ENCODE data around the gene CPA4.

The CPA4 gene

DNA sequence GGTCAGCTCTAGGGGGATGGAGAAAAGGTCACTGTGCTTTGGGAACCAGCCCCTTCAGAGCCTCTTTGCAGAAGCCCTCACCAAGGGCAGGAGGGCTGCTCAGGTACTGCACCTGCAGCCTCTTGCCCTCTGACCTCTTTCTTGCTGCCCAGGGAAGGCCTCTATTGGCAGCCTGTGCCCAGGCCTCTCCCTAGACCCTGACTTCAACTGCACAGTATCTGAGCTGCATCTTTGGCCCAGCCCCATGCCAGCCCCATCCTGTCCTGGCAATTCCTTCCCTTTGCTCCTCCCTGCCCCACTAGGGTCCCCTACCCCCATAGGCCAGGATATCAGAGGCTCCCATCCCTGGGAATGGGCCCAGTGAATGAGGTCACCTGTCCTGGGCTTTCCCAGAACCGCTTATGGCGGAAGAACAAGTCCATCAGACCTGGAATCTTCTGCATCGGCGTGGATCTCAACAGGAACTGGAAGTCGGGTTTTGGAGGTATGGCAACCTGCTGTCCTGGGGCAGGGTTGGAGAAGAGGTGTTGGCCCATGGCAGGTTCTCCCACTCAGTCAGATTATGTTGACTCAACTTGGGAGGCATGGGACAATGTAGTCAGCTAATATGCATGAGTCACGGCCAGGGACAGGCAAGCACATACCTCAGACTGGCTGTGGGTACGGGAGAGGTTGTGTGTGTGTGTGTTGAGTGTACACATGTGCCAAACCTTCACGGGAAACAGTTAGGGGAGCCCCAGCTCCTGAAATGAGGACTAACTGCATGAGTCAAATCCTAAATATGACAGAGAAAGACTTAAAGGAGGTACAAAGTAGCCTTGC lies 70.3 kb downstream of the CPA4 start:
- peak in 2 of 4 experiments; percentile 25 to 52 for DNase-seq (ENCODE audit: low read depth in 4 of 4, low spot score in 1 of 4)

DNA sequence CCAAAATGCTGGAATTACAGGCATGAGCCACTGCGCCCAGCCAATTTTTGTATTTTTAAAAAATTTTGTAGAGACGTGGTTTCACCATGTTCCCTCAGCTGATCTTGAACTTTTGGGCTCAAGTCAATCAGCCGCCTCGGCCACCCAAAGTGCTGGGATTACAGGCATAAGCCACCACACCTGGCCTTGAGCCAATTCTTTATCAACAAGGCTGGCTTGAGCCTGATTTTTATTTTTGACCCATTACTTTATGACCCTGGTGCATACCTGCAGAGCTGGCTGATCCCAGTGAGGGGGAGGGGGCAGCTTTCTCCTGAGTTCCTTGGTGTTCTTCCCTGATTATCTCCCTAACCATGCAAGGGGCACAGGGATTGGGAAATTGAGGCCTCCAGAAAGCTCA lies 71.5 kb downstream of the CPA4 start:
- DNase-seq (ENCODE audit: low read depth in 4 of 4, low spot score in 1 of 4) = no peak

DNA sequence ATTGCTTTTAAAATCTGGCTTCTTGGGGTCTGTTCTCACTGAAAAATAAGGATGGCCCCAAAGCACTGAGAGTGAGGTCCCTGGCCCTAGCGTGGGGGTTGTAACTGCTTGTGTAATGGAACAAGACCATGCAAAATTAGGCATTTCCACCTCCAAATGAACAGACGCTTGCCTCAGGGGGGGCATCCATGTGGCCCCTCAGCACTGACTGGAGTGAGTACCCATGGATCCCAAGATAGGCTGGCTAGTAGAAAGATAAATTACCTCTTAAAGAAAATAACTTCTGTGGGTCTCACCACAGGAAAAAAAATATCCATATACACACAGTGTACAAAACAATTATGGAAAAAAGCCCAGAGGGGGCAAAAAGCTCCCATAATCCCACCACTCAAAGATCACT lies 72.1 kb downstream of the CPA4 start:
- no peak for DNase-seq (ENCODE audit: low read depth in 4 of 4, low spot score in 1 of 4)

DNA sequence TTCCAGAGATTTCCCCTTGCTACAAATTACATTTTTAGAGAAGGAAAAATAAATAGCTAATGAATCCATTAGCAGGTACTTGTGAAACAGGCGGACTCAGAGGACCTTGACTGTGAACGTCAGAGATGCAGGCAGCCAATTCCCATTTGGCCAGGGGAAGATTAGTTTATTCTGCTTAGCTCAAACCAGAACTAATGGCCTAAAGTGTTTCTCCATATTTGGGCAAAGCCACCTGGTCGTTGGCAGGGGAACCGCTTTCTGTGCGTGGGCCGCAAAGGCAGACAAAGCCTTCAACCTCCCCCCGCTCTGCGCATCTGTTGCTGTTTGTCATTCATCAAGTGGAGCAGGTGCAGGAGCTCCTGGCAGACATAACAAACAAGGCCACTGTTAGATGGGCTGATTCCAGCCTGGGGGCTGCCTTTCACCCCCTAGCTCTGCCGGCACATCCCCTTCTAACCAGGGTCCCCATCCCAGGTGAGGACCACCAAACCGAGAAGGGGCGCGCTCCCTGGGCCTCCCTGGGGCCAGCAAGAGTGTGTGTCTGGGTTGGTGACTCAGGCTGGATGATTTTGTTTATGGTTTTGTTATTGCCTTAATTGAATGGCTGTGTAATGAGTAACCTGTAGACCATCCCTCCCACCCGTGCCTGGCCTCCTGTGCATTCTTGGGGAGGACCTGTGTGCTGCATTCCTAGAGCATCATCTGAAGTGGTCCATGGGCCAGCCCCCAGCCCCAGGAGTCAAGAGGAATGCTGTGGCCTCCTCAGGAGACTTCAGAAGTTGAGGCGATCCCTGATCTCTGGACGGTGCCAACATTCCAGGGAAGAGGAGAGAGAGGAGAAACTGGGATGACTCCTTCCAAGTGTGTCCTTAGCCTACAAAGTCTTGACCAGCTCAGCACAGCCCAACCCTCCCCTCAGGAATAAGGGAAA lies 72.8 kb downstream of the CPA4 start:
- no peak for DNase-seq (ENCODE audit: low read depth in 4 of 4, low spot score in 1 of 4)

DNA sequence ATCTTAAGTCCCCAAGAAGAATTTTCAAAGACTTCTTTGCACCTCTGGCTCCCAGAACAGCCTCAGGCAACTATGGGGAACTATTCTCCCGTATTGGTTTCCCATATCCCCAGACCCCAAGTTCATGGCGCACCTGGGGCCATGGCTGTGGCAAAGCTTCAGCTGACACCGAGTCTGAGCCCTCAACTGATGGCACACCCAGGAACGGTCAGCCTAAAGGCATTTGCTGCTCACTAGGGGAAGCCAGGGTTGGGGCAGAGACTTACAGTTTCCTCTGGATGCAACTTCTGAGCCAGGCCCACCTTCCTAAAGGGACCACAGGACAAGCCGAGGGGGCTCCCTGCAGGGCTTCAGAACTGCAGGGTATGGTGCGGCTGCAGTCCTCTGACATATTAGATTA lies 73.6 kb downstream of the CPA4 start:
- DNase-seq (ENCODE audit: low read depth in 4 of 4, low spot score in 1 of 4) = no peak

DNA sequence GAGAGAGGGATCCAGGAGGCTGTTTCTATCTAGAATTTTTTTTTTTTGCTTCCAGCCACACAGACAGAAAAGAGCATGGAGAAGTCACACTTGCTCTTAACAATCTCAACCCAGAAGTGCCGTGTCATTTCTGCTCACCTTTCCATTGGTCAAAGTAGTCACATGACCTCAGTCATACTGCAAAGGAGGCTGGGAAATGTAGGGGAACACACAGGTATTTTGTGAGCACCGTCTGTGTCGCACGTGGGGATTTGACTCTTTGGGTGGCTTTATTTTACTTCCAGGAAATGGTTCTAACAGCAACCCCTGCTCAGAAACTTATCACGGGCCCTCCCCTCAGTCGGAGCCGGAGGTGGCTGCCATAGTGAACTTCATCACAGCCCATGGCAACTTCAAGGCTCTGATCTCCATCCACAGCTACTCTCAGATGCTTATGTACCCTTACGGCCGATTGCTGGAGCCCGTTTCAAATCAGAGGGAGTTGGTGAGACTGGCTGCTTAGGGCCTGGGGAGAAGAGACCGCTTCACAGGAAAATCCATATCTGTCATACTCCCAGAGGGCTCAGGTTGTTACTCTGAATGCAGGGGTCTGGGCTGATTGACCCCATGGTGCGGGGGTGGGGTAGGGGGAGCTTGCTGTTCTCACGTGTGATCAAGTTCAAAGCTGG lies 74.3 kb downstream of the CPA4 start:
- no peak for DNase-seq (ENCODE audit: low read depth in 4 of 4, low spot score in 1 of 4)

DNA sequence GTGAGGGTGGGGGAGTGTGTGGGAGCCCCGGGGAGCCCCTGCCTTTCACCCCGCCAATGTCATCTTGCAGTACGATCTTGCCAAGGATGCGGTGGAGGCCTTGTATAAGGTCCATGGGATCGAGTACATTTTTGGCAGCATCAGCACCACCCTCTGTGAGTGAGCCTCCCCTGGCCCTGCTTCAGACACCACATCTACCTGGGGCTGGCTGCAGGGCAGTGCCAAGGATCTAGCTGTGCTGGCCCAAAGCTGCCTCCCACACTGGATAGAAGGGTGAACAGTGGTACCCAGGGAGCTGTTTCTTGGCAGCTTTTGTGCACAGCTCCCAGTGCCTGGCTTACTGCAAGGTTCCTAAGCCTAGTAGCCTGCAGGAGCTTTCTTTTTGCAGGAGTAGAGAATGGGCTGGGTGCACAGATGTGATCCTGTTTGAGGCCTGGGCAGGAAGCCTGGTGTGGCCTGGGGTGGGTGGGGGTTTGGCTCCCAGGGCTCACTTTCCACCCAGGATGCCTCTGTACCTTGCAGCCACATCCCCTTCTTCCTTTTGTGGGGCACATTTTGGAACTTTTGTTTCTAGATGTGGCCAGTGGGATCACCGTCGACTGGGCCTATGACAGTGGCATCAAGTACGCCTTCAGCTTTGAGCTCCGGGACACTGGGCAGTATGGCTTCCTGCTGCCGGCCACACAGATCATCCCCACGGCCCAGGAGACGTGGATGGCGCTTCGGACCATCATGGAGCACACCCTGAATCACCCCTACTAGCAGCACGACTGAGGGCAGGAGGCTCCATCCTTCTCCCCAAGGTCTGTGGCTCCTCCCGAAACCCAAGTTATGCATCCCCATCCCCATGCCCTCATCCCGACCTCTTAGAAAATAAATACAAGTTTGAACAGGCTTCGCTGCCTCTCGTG lies 75.1 kb downstream of the CPA4 start:
- DNase-seq (ENCODE audit: low read depth in 4 of 4, low spot score in 1 of 4) = no peak

DNA sequence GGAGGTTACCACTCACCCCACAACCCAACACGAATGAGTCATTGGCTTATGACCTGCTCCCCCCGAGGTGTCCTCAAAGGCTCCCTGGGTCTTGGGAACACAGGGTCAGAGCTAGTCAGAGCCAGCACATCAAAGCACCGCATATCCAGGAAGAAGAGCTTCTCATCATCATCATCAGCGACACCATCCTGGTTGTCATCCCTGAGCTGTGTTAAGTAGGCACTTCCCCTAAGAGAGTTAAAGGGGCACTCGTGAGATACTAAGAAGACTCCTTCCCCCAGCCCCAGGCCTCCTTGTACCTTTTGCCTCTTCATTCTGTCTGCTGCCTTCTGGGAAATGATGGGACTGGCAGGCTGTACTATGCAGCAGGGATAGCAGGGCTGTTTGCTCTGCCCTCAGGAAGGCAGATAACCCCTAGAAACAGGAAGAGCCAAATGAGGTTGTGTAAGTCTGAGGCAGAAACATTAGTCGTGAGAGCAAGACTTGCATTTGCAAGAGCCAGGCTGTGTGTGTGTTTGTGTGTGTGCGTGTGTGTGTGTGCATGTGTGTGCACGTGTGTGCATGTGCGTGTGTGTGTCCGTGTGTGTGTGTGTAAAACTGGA lies 76.2 kb downstream of the CPA4 start:
- DNase-seq (ENCODE audit: low read depth in 4 of 4, low spot score in 1 of 4) = no peak

DNA sequence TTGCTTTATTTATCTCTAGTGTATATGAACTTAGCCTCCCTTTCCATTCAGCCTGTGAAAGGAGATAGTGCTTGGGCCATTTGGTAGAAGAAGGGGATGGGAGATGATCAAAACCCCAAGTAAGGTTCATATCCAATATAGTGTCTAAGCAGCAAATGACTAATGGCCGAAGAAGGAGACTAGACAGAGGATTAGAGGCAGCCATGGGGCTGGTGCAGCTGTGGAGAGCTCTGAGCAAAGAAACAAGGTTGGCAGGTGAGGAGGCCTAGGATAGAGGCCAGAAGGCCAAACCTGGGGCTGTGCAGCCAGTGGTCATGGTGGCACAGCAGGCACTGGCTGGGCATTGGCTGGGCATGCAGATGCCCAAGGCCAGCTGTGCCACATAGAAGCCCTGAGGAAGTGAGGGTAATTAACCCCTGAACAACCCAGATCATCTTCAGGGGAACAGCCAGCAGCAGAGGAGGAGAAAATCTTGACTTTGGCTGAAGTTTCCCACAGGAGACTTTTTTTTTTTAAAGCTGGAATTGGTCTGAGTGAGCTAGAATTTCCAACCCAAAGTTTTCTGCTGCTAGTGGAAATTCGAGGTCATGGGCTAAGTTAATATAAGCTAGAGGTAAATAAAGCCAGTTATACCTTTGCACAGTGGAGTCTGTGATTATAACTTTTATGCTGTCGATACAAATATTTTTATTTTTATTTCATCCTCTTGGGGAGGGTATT lies 77.0 kb downstream of the CPA4 start:
- no peak for DNase-seq (ENCODE audit: low read depth in 4 of 4, low spot score in 1 of 4)

DNA sequence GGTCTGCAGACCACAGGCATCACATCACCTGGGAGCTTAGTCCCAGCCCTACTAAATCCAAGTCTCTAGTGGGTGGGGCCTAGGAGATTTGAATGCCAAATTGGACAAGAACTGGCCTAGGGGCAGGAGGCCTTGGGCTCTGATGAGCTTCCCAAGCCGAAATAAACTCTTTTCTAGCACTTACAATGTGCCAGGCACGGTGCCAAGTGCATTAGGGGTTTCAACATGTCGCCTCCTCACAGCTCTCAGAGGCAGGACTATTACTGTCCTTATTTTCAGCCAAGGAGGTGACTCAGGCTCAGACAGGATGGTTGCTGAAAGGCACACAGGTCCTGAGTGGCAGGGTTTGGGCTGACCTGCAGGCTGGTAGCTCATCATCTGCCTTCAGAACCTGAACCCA lies 78.1 kb downstream of the CPA4 start:
- DNase-seq (ENCODE audit: low read depth in 4 of 4, low spot score in 1 of 4) = no peak

DNA sequence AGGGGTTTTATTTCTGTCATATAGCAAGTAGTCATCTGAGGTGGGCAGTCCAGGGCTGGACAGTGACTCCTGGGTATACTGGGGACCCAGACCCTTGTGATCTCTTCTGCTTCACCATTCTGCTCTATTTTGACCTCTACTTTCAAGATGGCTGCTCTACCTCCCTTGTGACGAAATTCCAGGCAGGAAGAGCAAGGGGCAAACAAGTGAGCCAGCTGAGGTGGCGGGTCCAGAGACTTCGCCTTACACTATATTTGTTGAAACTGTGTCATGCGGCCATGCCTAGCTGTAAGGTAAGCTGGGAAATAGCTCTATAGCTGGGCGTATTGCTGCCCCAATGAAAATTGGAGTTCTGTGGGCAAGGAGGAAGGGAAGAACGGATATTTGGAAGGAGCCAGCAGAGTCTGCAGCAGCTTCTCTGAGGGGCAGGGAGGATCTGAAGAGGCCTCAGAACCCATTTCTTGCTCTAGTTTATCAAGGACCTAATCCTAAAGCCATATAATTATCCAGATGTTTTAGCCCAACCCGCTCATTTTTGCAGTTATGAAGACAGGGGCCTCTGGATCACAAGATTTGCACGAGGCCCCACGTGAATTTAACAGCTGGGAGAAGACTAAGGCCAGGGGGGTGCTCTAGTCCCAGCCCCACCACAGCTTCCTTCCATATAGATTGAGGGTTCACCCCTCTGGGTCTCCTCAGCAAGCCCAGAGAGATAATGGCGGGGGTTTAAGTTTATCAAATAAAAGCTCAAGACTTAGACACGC lies 79.6 kb downstream of the CPA4 start:
- no peak for DNase-seq (ENCODE audit: low read depth in 4 of 4, low spot score in 1 of 4)

Measured in stimulated activated CD4-positive, alpha-beta T cell treated with anti-CD3 and anti-CD28 coated beads, Interleukin-1b, Interleukin-23, amount 100 ng/mL, for 24 hours (primary cell).